Esophagus (tissue), 2 donors: ENCODE results near the gene SUMO3. TPM values are rescaled to one million over a fixed set of nuclear protein-coding genes. Genes with fewer than 3 reads are reported as not detected.

ENCODE experiments used
- H3K27ac ChIP-seq, 2 donors: one replicate each; pipeline ENCODE4 v1.5.1; 2013; ENCODE audit warnings: low read depth in 2 of 2, mild to moderate bottlenecking in 2 of 2, inconsistent platforms in 1 of 2, low read length in 1 of 2, moderate library complexity in 1 of 2
- H3K27me3 ChIP-seq, 2 donors: one replicate each; pipeline ENCODE4 v1.6.1; 2013; ENCODE audit warnings: low read length in 2 of 2, control low read depth in 1 of 2, mild to moderate bottlenecking in 1 of 2; ENCODE audit not compliant: insufficient read depth in 2 of 2, control insufficient read depth in 1 of 2
- H3K36me3 ChIP-seq, 2 donors: one replicate each; pipeline ENCODE4 v1.6.1; 2013; ENCODE audit warnings: low read length in 1 of 2; ENCODE audit not compliant: control insufficient read depth in 2 of 2, insufficient read depth in 2 of 2
- H3K4me1 ChIP-seq, 2 donors: one replicate each; pipeline ENCODE4 v1.6.1; 2013; ENCODE audit warnings: low read length in 1 of 2; ENCODE audit not compliant: control insufficient read depth in 2 of 2, insufficient read depth in 2 of 2
- H3K4me3 ChIP-seq, 2 donors: one replicate each; pipeline ENCODE4 v1.5.1; 2013; ENCODE audit warnings: low read length in 2 of 2, mild to moderate bottlenecking in 2 of 2, low read depth in 1 of 2, moderate library complexity in 1 of 2
- H3K9me3 ChIP-seq, 2 donors: one replicate each; pipeline ENCODE4 v1.6.1; 2013; ENCODE audit warnings: mild to moderate bottlenecking in 2 of 2, low read depth in 1 of 2, low read length in 1 of 2, moderate library complexity in 1 of 2; ENCODE audit not compliant: control insufficient read depth in 2 of 2, insufficient read depth in 1 of 2
- WGBS, 2 donors: extraction: QIAGEN DNeasy Blood & Tissue Kit; methylation state at CpG; one replicate each; pipeline ENCODE4 v1.1.7; 2013; 5-methylcytosine and 5-hydroxymethylcytosine counted together
- polyA plus RNA-seq, 2 donors: library from polyadenylated mRNA; stranded (reverse); fragments of 200-250 nt; gene quantifications; one replicate each; pipeline ENCODE4 v1.2.3, GENCODE V29; 2013
- donor health status: healthy with polysubstance abuse.
- donor health status: Bipolar disorder and iron deficiency.

The SUMO3 gene
- polyA plus RNA-seq, 2 donors = 13.4 to 36.5 TPM

GRCh38 chr21:44840771-44841170, 22.9 kb upstream of the SUMO3 start:
- Histone ChIP-seq H3K4me1 (peaks cover 4 to 9% of the 10 kb centered on the region in 2 donors), H3K4me3 (no peak overlapping the region), H3K27ac (no peak overlapping the region), H3K27me3 (no peaks in the 10 kb centered on the region), H3K36me3 (no peaks in the 10 kb centered on the region), H3K9me3 (no peaks in the 10 kb centered on the region)
- WGBS, 2 donors = 76 to 84% methylated on average over 10 to 11 of the region's 11 CpGs

- H3K27me3 ChIP-seq = no peaks in the 10 kb centered on the region
- no peak overlapping the region for H3K27ac ChIP-seq
- H3K36me3 ChIP-seq = no peaks in the 10 kb centered on the region
- H3K4me3 ChIP-seq = no peak overlapping the region
- H3K9me3 ChIP-seq = no peaks in the 10 kb centered on the region
- H3K4me1 ChIP-seq = peaks cover 4 to 6% of the 10 kb centered on the region in 2 donors
- 88 to 89% methylated on average over 9 of the region's 9 CpGs for WGBS, 2 donors
Measured at GRCh38 chr21:44838951-44839350, 21.1 kb upstream of the SUMO3 start.

GRCh38 chr21:44838039-44838895, 20.4 kb upstream of the SUMO3 start:
- WGBS, 2 donors = 78 to 85% methylated on average over 29 to 30 of the region's 30 CpGs
- H3K9me3 ChIP-seq = no peaks in the 10 kb centered on the region
- H3K4me1 ChIP-seq = peaks cover 4 to 6% of the 10 kb centered on the region in 2 donors
- H3K27me3 ChIP-seq = no peaks in the 10 kb centered on the region
- H3K4me3 ChIP-seq = no peak overlapping the region
- H3K27ac ChIP-seq = no peak overlapping the region
- H3K36me3 ChIP-seq = no peaks in the 10 kb centered on the region

- no peaks in the 10 kb centered on the region for H3K9me3 ChIP-seq
- no peak overlapping the region for H3K27ac ChIP-seq
- WGBS, 2 donors = 90 to 91% methylated on average over 13 of the region's 13 CpGs
- H3K27me3 ChIP-seq = no peaks in the 10 kb centered on the region
- H3K4me1 ChIP-seq = peaks cover 4 to 6% of the 10 kb centered on the region in 2 donors
- H3K4me3 ChIP-seq = no peak overlapping the region
- no peaks in the 10 kb centered on the region for H3K36me3 ChIP-seq
Measured at GRCh38 chr21:44837537-44837936, 19.7 kb upstream of the SUMO3 start.

GRCh38 chr21:44836666-44837471, 19.0 kb upstream of the SUMO3 start:
- 56 to 64% methylated on average over 32 to 37 of the region's 37 CpGs for WGBS, 2 donors
- H3K4me3 ChIP-seq = no peak overlapping the region

GRCh38 chr21:44836349-44836665, 18.4 kb upstream of the SUMO3 start:
- H3K9me3 ChIP-seq = no peaks in the 10 kb centered on the region
- H3K4me3 ChIP-seq = no peak overlapping the region
- no peaks in the 10 kb centered on the region for H3K36me3 ChIP-seq
- no peak overlapping the region for H3K27ac ChIP-seq
- H3K4me1 ChIP-seq = peaks cover 4 to 6% of the 10 kb centered on the region in 2 donors
- H3K27me3 ChIP-seq = no peaks in the 10 kb centered on the region
- 35 to 40% methylated on average over 3 of the region's 3 CpGs for WGBS, 2 donors

More at GRCh38 chr21:44836666-44837471, 19.0 kb upstream of the SUMO3 start:
- H3K27me3 ChIP-seq = no peaks in the 10 kb centered on the region
- peaks cover 4 to 6% of the 10 kb centered on the region in 2 donors for H3K4me1 ChIP-seq
- no peak overlapping the region for H3K27ac ChIP-seq
- no peaks in the 10 kb centered on the region for H3K36me3 ChIP-seq
- no peaks in the 10 kb centered on the region for H3K9me3 ChIP-seq

GRCh38 chr21:44835647-44835973, 17.7 kb upstream of the SUMO3 start:
- H3K27me3 ChIP-seq = no peaks in the 10 kb centered on the region
- no peaks in the 10 kb centered on the region for H3K9me3 ChIP-seq
- no peaks in the 10 kb centered on the region for H3K36me3 ChIP-seq
- H3K27ac ChIP-seq = no peak overlapping the region
- peaks cover 4 to 6% of the 10 kb centered on the region in 2 donors for H3K4me1 ChIP-seq
- H3K4me3 ChIP-seq = no peak overlapping the region
- 58 to 69% methylated on average over 8 of the region's 8 CpGs for WGBS, 2 donors

GRCh38 chr21:44834951-44835646, 17.2 kb upstream of the SUMO3 start:
- H3K27ac ChIP-seq = no peak overlapping the region
- no peaks in the 10 kb centered on the region for H3K9me3 ChIP-seq
- no peaks in the 10 kb centered on the region for H3K27me3 ChIP-seq
- WGBS, 2 donors = 69 to 80% methylated on average over 29 of the region's 29 CpGs
- no peaks in the 10 kb centered on the region for H3K36me3 ChIP-seq
- H3K4me1 ChIP-seq = peaks cover 4 to 6% of the 10 kb centered on the region in 2 donors
- no peak overlapping the region for H3K4me3 ChIP-seq

- no peaks in the 10 kb centered on the region for H3K27me3 ChIP-seq
- H3K36me3 ChIP-seq = no peaks in the 10 kb centered on the region
- no peaks in the 10 kb centered on the region for H3K9me3 ChIP-seq
- no peak overlapping the region for H3K4me3 ChIP-seq
- H3K4me1 ChIP-seq = peaks cover 4 to 6% of the 10 kb centered on the region in 2 donors
- H3K27ac ChIP-seq = no peak overlapping the region
- WGBS, 2 donors = 82 to 86% methylated on average over 26 of the region's 26 CpGs
Measured at GRCh38 chr21:44834231-44834950, 16.5 kb upstream of the SUMO3 start.
